DOHH2 (cell line): ENCODE measurements around the gene BCO2.
A peak's percentile ranks its signal among the peaks of the same experiment; 100 is the strongest.

Experiments
- H3F3A ChIP-seq: fragments of 200-600 bp; sonication (generic), shearing (Covaris generic); 2 replicates; pipeline ENCODE4 v1.6.0; 2016; ENCODE audit warnings: antibody characterized with exemption, mild to moderate bottlenecking; ENCODE audit not compliant: control insufficient read depth, insufficient read depth
- H3K27ac ChIP-seq: fragments of 200-600 bp; sonication (generic); 2 replicates; pipeline ENCODE4 v1.5.1; 2014; ENCODE audit warnings: low read depth, mild to moderate bottlenecking, low read length, moderate library complexity
- H3K27me3 ChIP-seq: fragments of 200-600 bp; sonication (generic); 2 replicates; pipeline ENCODE4 v1.6.1; 2014; ENCODE audit warnings: mild to moderate bottlenecking, low read length, mixed read lengths; ENCODE audit not compliant: control insufficient read depth
- H3K36me3 ChIP-seq: fragments of 200-600 bp; sonication (generic); 2 replicates; pipeline ENCODE4 v1.6.1; 2014; ENCODE audit warnings: mild to moderate bottlenecking, low read length, moderate library complexity, mixed read lengths; ENCODE audit not compliant: control insufficient read depth
- H3K4me1 ChIP-seq: fragments of 200-600 bp; sonication (generic); 2 replicates; pipeline ENCODE4 v1.6.1; 2014; ENCODE audit warnings: mild to moderate bottlenecking, low read length, mixed read lengths; ENCODE audit not compliant: control insufficient read depth
- H3K4me2 ChIP-seq: fragments of 200-600 bp; sonication (generic); 2 replicates; pipeline ENCODE4 v1.6.0; 2014; ENCODE audit warnings: mild to moderate bottlenecking, low read length, moderate library complexity
- H3K4me3 ChIP-seq: fragments of 200-600 bp; sonication (generic); 2 replicates; pipeline ENCODE4 v1.5.1; 2014; ENCODE audit warnings: mild to moderate bottlenecking, low read length, mixed read lengths
- H3K79me2 ChIP-seq: fragments of 200-600 bp; sonication (generic); 2 replicates; pipeline ENCODE4 v1.6.1; 2014; ENCODE audit warnings: mild to moderate bottlenecking, low read length, mixed read lengths; ENCODE audit not compliant: control insufficient read depth
- H3K9me2 ChIP-seq: fragments of 200-600 bp; sonication (generic); replicated peaks from 2 replicates; pipeline ENCODE4 v1.6.1; 2014; ENCODE audit warnings: mild to moderate bottlenecking, low read length, mixed read lengths; ENCODE audit not compliant: control insufficient read depth
- H3K9me3 ChIP-seq: fragments of 200-600 bp; sonication (generic); 2 replicates; pipeline ENCODE4 v1.6.1; 2014; ENCODE audit warnings: antibody characterized with exemption, low read length, mixed read lengths; ENCODE audit not compliant: control insufficient read depth, insufficient read depth
- H4K20me1 ChIP-seq: fragments of 200-600 bp; sonication (generic); 2 replicates; pipeline ENCODE4 v1.6.0; 2014; ENCODE audit warnings: low read depth, mild to moderate bottlenecking, antibody characterized with exemption, low read length, moderate library complexity; ENCODE audit not compliant: control insufficient read depth, insufficient read depth
- EZH2phosphoT487 ChIP-seq: fragments of 200-600 bp; sonication (generic); IDR thresholded peaks from 2 replicates; pipeline ENCODE4 v1.6.1; 2017; ENCODE audit warnings: borderline replicate concordance, mild to moderate bottlenecking, antibody characterized with exemption, low read length, moderate library complexity, mixed read lengths
- TF ChIP-seq, protein P1 (sequence below): fragments of 200-600 bp; sonication (generic); IDR thresholded peaks from one replicate; pipeline ENCODE4 v1.5.1; 2014; ENCODE audit warnings: antibody characterized with exemption, mild to moderate bottlenecking, low read depth, low read length; ENCODE audit not compliant: poor library complexity, severe bottlenecking

The BCO2 gene

DNA sequence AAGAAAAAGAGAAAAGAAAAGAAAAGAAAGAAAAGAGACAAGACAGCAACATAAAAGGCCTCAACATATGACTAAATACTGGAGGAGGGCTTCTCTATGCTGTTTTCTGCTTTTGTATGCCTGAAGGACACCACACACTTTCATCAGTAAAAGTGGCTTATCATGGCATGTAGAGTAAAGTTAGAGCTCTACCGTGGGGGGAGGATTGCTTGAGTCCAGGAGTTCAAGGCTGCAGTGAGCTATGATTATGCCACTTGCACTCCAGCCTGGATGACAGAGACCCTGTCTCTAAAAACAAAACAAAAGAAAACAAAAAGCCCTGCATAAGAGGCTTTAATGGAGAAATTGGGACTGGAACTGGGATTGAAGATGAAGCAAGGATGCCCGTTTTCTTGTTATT lies 56.6 kb downstream of the BCO2 start:
- Histone ChIP-seq H4K20me1 (no peaks in the 10 kb centered on the region), H3K4me3 (no peak overlapping the region), H3K9me2 (no peaks in the 10 kb centered on the region), H3K4me1 (peaks cover 26% of the 10 kb centered on the region), H3K27ac (no peak overlapping the region), H3K79me2 (peaks cover 15% of the 10 kb centered on the region), H3K9me3 (no peaks in the 10 kb centered on the region), H3K27me3 (no peaks in the 10 kb centered on the region), H3K4me2 (no peak overlapping the region), H3F3A (peaks cover 6% of the 10 kb centered on the region; the same call in 1 of the 2 replicates), H3K36me3 (peaks cover 58% of the 10 kb centered on the region)
- TF ChIP-seq EZH2phosphoT487, result no peak
- TF ChIP-seq, protein P1, sequence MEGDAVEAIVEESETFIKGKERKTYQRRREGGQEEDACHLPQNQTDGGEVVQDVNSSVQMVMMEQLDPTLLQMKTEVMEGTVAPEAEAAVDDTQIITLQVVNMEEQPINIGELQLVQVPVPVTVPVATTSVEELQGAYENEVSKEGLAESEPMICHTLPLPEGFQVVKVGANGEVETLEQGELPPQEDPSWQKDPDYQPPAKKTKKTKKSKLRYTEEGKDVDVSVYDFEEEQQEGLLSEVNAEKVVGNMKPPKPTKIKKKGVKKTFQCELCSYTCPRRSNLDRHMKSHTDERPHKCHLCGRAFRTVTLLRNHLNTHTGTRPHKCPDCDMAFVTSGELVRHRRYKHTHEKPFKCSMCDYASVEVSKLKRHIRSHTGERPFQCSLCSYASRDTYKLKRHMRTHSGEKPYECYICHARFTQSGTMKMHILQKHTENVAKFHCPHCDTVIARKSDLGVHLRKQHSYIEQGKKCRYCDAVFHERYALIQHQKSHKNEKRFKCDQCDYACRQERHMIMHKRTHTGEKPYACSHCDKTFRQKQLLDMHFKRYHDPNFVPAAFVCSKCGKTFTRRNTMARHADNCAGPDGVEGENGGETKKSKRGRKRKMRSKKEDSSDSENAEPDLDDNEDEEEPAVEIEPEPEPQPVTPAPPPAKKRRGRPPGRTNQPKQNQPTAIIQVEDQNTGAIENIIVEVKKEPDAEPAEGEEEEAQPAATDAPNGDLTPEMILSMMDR, result no peak

DNA sequence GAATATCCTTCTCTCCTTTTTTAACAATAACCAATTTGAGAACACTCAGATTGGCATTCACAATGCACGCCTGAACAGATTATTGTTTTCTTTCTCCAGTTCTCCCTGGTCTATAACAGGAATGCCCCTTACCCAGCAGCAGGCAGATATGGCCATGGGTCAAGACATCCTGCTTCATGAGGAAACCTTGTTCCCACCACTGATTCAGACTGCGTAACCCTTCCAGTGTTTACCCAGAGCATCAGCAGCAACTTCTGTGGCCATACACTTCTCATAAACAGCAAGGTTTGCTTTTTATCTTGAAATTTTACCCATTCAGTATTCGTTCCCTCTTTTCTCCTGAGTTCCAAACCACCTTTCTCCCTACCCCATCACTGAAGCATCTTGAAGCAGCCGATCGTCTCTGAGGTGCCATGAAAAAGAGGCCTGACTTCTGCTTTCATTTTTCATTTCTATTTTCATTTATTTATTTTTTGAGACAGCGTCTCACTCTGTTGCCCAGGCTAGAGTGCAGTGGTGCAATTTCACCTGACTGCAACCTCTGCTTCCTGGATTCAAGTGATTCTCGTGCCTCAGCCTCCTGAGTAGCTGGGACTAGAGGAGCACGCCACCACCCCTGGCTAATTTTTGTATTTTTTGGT lies 60.6 kb downstream of the BCO2 start:
- no peaks in the 10 kb centered on the region for H3K9me2 ChIP-seq
- H3K27me3 ChIP-seq, result no peaks in the 10 kb centered on the region
- peak overlapping the region; percentile 28; the same call in 1 of the 2 replicates for H3K4me3 ChIP-seq
- no peaks in the 10 kb centered on the region for H4K20me1 ChIP-seq
- peak overlapping the region; percentile 14; the same call in 1 of the 2 replicates for H3K27ac ChIP-seq
- H3K79me2 ChIP-seq, result no peaks in the 10 kb centered on the region; the same call in 1 of the 2 replicates
- peak overlapping the region; percentile 47 for H3K4me2 ChIP-seq
- H3K36me3 ChIP-seq, result peaks cover 42% of the 10 kb centered on the region
- H3F3A ChIP-seq, result peaks cover 6% of the 10 kb centered on the region; the same call in 1 of the 2 replicates
- H3K9me3 ChIP-seq, result no peaks in the 10 kb centered on the region
- TF ChIP-seq EZH2phosphoT487, result no peak
- TF ChIP-seq, protein P1, result no peak
- H3K4me1 ChIP-seq, result peaks cover 15% of the 10 kb centered on the region

DNA sequence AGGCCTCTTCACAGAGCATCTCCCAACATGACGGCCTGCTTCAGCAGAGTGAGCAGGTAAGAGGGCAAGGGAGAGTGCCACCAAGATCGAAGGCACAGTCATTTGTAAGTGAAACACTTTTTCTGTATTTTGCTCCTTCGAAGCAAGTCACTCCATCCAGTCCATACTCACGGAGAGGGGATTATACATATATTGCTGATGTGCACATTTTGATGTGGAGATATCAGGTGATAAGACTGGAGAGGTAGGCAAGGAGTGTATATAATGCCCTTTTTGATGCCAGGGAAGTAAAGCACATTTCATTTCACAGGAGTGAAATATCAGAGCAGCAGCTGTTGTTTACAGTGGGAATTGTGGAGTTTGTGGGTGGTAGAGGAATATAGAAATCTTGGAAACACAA lies 62.1 kb downstream of the BCO2 start:
- Histone ChIP-seq H3K36me3 (peaks cover 36% of the 10 kb centered on the region), H3K9me2 (no peaks in the 10 kb centered on the region), H3K27ac (no peak overlapping the region), H3K4me1 (peaks cover 15% of the 10 kb centered on the region), H3K79me2 (no peaks in the 10 kb centered on the region), H4K20me1 (no peaks in the 10 kb centered on the region), H3K27me3 (no peaks in the 10 kb centered on the region), H3K9me3 (no peaks in the 10 kb centered on the region), H3F3A (peaks cover 6% of the 10 kb centered on the region; the same call in 1 of the 2 replicates), H3K4me3 (no peak overlapping the region), H3K4me2 (no peak overlapping the region)
- no peak for TF ChIP-seq EZH2phosphoT487
- TF ChIP-seq, protein P1, result no peak
